ENCODE measurements around the gene C2CD2L. TPM values are rescaled to one million over a fixed set of nuclear protein-coding genes. Genes with fewer than 3 reads are reported as not detected.

The C2CD2L gene
- total and polyA plus RNA-seq, 3 experiments from 2014 or later = 9.9 to 26.5 (median 26.3) TPM

GRCh38 chr11:119118227-119118626 is 11.1 kb downstream of the C2CD2L start:
- Histone ChIP-seq H3K4me3 (ENCODE audit: low read length) (no peak overlapping the region), H3K36me3 (ENCODE audit: insufficient read depth, low read length) (peaks cover 10% of the 10 kb centered on the region), H3K4me1 (ENCODE audit: insufficient read depth, low read length) (peaks cover 50% of the 10 kb centered on the region), H3K27me3 (ENCODE audit: insufficient read depth, low read length, poor library complexity, severe bottlenecking) (no peaks in the 10 kb centered on the region), H3K9me3 (ENCODE audit: low read length) (no peaks in the 10 kb centered on the region), H3K27ac (ENCODE audit: low read depth, low read length) (no peak overlapping the region)
- POLR2A ChIA-PET = interaction anchor here (2.2 kb wide), 1 partner anchor 11 kb away, joined by 9 read pairs; the partner anchor contains the start of gene C2CD2L
- Mint-ChIP-seq H3K4me3 (no peak overlapping the region), H3K27ac (peak overlapping the region in 1 of 8 donors; percentile 24), H3K36me3 (peaks cover 0 to 43% (median 12%) of the 10 kb centered on the region in 3 donors), H3K4me1 (peaks cover 36 to 41% (median 38%) of the 10 kb centered on the region in 3 donors), H3K27me3 (peaks cover 0 to 2% of the 10 kb centered on the region in 2 donors), H3K9me3 (no peaks in the 10 kb centered on the region)
- CTCF ChIA-PET = interaction anchor here (1.0 to 1.2 kb wide), 2 partner anchors 16 to 206 kb away, joined by 3 to 5 read pairs; partner anchors contain the start of gene DPAGT1
- DNase-seq = no peak

DNA sequence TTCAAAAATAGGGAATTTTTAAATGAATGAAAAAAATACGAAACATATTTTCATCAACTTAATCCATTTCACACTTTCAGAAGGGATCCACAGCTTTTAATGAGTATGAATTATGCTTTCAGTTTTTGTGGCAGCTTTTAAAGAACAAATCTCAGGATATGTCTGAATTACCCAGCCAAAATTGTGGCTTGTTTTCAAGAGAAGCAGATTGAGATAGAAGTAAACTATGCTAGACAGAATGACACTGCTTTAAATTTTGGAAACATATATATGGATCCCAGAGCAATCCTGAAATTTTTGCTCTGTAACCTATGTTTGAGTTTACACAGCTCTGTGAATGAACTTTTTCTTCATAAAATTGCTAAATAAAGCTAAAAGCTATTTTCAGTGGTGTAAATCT is 11.8 kb downstream of the C2CD2L start:
- no peak overlapping the region for H3K27ac ChIP-seq (ENCODE audit: low read depth, low read length)
- Mint-ChIP-seq H3K9me3 (no peaks in the 10 kb centered on the region), H3K4me3 (peak overlapping the region in 1 of 7 donors; percentile 16), H3K4me1 (peaks cover 39 to 48% (median 42%) of the 10 kb centered on the region in 3 donors), H3K27me3 (peaks cover 0 to 2% of the 10 kb centered on the region in 2 donors), H3K27ac (peak overlapping the region in 1 of 8 donors; percentile 12), H3K36me3 (peaks cover 0 to 42% (median 11%) of the 10 kb centered on the region in 3 donors)
- no peaks in the 10 kb centered on the region for H3K27me3 ChIP-seq (ENCODE audit: insufficient read depth, low read length, poor library complexity, severe bottlenecking)
- H3K4me3 ChIP-seq (ENCODE audit: low read length) = no peak overlapping the region
- CTCF ChIA-PET = interaction anchor here (1.0 to 3.1 kb wide), 3 partner anchors 7 to 205 kb away, joined by 3 to 8 read pairs (median 5); partner anchors contain the start of gene DPAGT1
- H3K9me3 ChIP-seq (ENCODE audit: low read length) = no peaks in the 10 kb centered on the region
- DNase-seq = no peak
- POLR2A ChIA-PET = interaction anchor here (1.0 to 2.2 kb wide), 2 partner anchors 12 to 51 kb away, joined by 5 to 9 read pairs; partner anchors contain the start of genes C2CD2L and VPS11
- peaks cover 47% of the 10 kb centered on the region for H3K4me1 ChIP-seq (ENCODE audit: insufficient read depth, low read length)
- peaks cover 3% of the 10 kb centered on the region for H3K36me3 ChIP-seq (ENCODE audit: insufficient read depth, low read length)

DNA sequence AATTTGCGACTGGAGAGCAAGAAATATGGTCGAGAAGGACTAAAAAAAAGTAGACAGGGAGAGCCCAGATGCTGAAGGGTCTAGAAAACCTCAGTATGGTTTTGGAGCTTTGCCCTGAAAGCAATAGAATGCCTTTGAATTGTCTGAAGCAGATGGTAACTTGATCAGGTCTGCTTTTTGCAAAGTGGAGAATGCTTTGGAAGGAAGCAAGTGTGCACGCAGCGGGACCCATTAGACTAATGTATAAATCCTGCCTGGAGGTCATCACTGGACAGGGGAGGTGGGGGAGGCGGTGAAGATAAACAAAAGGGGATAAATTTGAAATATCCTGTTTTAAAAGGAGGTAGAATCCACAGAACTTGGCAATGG is 13.5 kb downstream of the C2CD2L start:
- CTCF ChIA-PET = interaction anchor here (1.3 to 3.1 kb wide), 4 partner anchors 9 to 202 kb away, joined by 3 to 9 read pairs (median 7); partner anchors contain the start of genes C2CD2L and VPS11
- H3K9me3 Mint-ChIP-seq = no peaks in the 10 kb centered on the region

GRCh38 chr11:119121008-119121810 is 14.1 kb downstream of the C2CD2L start, which contains the start of gene HINFP:
Gene HINFP, plus strand, starts transcription at chr11:119121580. Its CDS starts 5,365 bp downstream, at chr11:119126945.
- Histone ChIP-seq H3K27me3 (ENCODE audit: insufficient read depth, low read length, poor library complexity, severe bottlenecking) (no peaks in the 10 kb centered on the region), H3K4me3 (ENCODE audit: low read length) (peak within 1 kb of the TSS; percentile 91), H3K36me3 (ENCODE audit: insufficient read depth, low read length) (peaks cover 7% of the 10 kb centered on the region), H3K9me3 (ENCODE audit: low read length) (no peaks in the 10 kb centered on the region), H3K4me1 (ENCODE audit: insufficient read depth, low read length) (peaks cover 27% of the 10 kb centered on the region), H3K27ac (ENCODE audit: low read depth, low read length) (peak within 1 kb of the TSS; percentile 78)
- H3K27ac Mint-ChIP-seq = peak within 1 kb of the TSS; percentile 72 to 97 (median 96)
- H3K27me3 Mint-ChIP-seq = peaks cover 0 to 2% of the 10 kb centered on the region in 2 donors
- ChIA-PET CTCF (interaction anchor here (0.8 to 3.1 kb wide), 7 partner anchors 9 to 201 kb away, joined by 3 to 9 read pairs (median 6); partner anchors contain the start of genes C2CD2L and VPS11), POLR2A (interaction anchor here (1.0 to 2.4 kb wide), 8 partner anchors 12 to 103 kb away, joined by 3 to 21 read pairs (median 6); partner anchors contain the start of genes C2CD2L, DPAGT1, HMBS and RPS25)
- H3K4me3 Mint-ChIP-seq = peak within 1 kb of the TSS; percentile 85 to 95 (median 94)
- peaks cover 0 to 42% (median 2%) of the 10 kb centered on the region in 3 donors for H3K36me3 Mint-ChIP-seq
- H3K9me3 Mint-ChIP-seq = no peaks in the 10 kb centered on the region
- peak; percentile 98 to 100 (median 100) for DNase-seq
- peaks cover 30 to 42% (median 40%) of the 10 kb centered on the region in 3 donors for H3K4me1 Mint-ChIP-seq

More for the DNA sequence above, 13.5 kb downstream of the C2CD2L start:
- H3K36me3 Mint-ChIP-seq = peaks cover 0 to 44% (median 4%) of the 10 kb centered on the region in 3 donors
- H3K4me3 Mint-ChIP-seq = peak overlapping the region; percentile 85 to 95 (median 94)
- DNase-seq = no peak
- Histone ChIP-seq H3K4me3 (ENCODE audit: low read length) (peak overlapping the region; percentile 67), H3K27ac (ENCODE audit: low read depth, low read length) (peak overlapping the region; percentile 70), H3K36me3 (ENCODE audit: insufficient read depth, low read length) (peaks cover 7% of the 10 kb centered on the region), H3K4me1 (ENCODE audit: insufficient read depth, low read length) (peaks cover 32% of the 10 kb centered on the region), H3K9me3 (ENCODE audit: low read length) (no peaks in the 10 kb centered on the region), H3K27me3 (ENCODE audit: insufficient read depth, low read length, poor library complexity, severe bottlenecking) (no peaks in the 10 kb centered on the region)
- H3K27me3 Mint-ChIP-seq = peaks cover 0 to 2% of the 10 kb centered on the region in 2 donors
- H3K27ac Mint-ChIP-seq = peak overlapping the region; percentile 72 to 97 (median 96)
- H3K4me1 Mint-ChIP-seq = peaks cover 35 to 46% (median 43%) of the 10 kb centered on the region in 3 donors
- POLR2A ChIA-PET = interaction anchor here (0.6 to 1.9 kb wide), 3 partner anchors 13 to 22 kb away, joined by 4 to 21 read pairs (median 5); partner anchors contain the start of genes C2CD2L and DPAGT1

DNA sequence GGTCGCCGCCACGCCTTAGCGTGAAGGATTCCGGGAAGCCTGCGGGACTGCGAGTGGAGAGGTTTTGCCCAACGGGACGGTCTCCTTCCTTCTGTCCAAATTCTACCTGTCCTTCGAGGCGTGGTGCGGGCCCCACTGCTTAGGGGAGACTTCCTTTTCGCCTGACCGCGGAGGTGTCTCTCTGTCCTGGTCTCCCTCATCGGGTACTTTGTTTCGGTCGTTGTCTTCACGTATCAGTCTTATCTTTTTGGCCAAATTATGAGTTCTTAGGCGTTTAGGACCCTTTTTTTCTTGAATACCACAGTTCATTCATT is 14.6 kb downstream of the C2CD2L start:
- peak overlapping the region; percentile 85 to 95 (median 94) for H3K4me3 Mint-ChIP-seq
- Histone ChIP-seq H3K4me3 (ENCODE audit: low read length) (peak overlapping the region; percentile 91), H3K4me1 (ENCODE audit: insufficient read depth, low read length) (peaks cover 24% of the 10 kb centered on the region), H3K36me3 (ENCODE audit: insufficient read depth, low read length) (peaks cover 7% of the 10 kb centered on the region), H3K27me3 (ENCODE audit: insufficient read depth, low read length, poor library complexity, severe bottlenecking) (no peaks in the 10 kb centered on the region), H3K9me3 (ENCODE audit: low read length) (no peaks in the 10 kb centered on the region), H3K27ac (ENCODE audit: low read depth, low read length) (peak overlapping the region; percentile 78)
- H3K9me3 Mint-ChIP-seq = no peaks in the 10 kb centered on the region
- CTCF ChIA-PET = interaction anchor here (0.8 to 3.1 kb wide), 6 partner anchors 10 to 54 kb away, joined by 3 to 9 read pairs (median 6); partner anchors contain the start of genes C2CD2L and VPS11
- H3K36me3 Mint-ChIP-seq = peaks cover 0 to 40% (median 2%) of the 10 kb centered on the region in 3 donors
- peaks cover 31 to 45% (median 44%) of the 10 kb centered on the region in 3 donors for H3K4me1 Mint-ChIP-seq
- H3K27ac Mint-ChIP-seq = peak overlapping the region; percentile 72 to 97 (median 95)
- POLR2A ChIA-PET = interaction anchor here (1.0 to 2.4 kb wide), 8 partner anchors 12 to 103 kb away, joined by 3 to 21 read pairs (median 6); partner anchors contain the start of genes C2CD2L, DPAGT1, HMBS and RPS25
- H3K27me3 Mint-ChIP-seq = peaks cover 0 to 2% of the 10 kb centered on the region in 2 donors
- no peak for DNase-seq

- peaks cover 3 to 62% (median 4%) of the 10 kb centered on the region in 3 donors for H3K36me3 Mint-ChIP-seq
- H3K4me1 Mint-ChIP-seq = peaks cover 26 to 52% (median 52%) of the 10 kb centered on the region in 3 donors
- H3K4me3 Mint-ChIP-seq = no peak overlapping the region
- ChIA-PET POLR2A (interaction anchor here (0.7 kb wide), 1 partner anchor 108 kb away, joined by 4 read pairs; the partner anchor contains the start of gene RPS25), CTCF (no interaction called here)
- Histone ChIP-seq H3K27ac (ENCODE audit: low read depth, low read length) (no peak overlapping the region), H3K27me3 (ENCODE audit: insufficient read depth, low read length, poor library complexity, severe bottlenecking) (no peaks in the 10 kb centered on the region), H3K4me3 (ENCODE audit: low read length) (no peak overlapping the region), H3K9me3 (ENCODE audit: low read length) (no peaks in the 10 kb centered on the region), H3K36me3 (ENCODE audit: insufficient read depth, low read length) (peaks cover 12% of the 10 kb centered on the region), H3K4me1 (ENCODE audit: insufficient read depth, low read length) (peaks cover 19% of the 10 kb centered on the region)
- DNase-seq = no peak
- no peak overlapping the region for H3K27ac Mint-ChIP-seq
- H3K9me3 Mint-ChIP-seq = no peaks in the 10 kb centered on the region
- H3K27me3 Mint-ChIP-seq = peaks cover 0 to 2% of the 10 kb centered on the region in 2 donors
Observed at GRCh38 chr11:119125821-119126220, 18.7 kb downstream of the C2CD2L start.

DNA sequence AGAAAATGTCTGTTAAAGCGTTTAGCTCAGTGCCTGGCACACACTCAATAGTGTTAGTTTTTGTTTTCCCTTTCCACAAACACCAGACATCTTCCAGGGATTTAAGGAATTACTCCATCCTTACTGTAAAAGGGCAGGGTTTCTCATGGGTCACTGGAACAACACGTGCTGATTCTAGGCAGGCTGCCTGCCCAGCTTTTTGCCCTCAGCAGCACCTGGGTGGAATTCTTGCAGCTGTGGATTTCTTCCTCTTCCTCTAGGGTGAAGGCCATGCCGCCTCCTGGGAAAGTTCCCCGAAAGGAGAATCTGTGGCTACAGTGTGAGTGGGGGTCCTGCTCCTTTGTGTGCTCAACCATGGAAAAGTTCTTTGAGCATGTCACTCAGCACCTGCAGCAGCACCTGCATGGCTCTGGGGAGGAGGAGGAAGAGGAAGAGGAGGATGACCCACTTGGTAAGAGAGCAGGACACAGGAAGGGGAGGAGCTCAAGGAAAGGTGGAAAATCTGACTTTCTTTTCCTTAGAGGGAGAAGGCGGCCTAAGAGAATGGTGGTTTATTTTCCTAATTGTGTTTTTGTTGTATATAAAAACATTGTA is 19.6 kb downstream of the C2CD2L start:
- peaks cover 18% of the 10 kb centered on the region for H3K4me1 ChIP-seq (ENCODE audit: insufficient read depth, low read length)
- H3K27ac ChIP-seq (ENCODE audit: low read depth, low read length) = no peak overlapping the region
- ChIA-PET CTCF (interaction anchor here (1.0 kb wide), 1 partner anchor 11 kb away, joined by 3 read pairs; no protein-coding TSS in a partner anchor), POLR2A (no interaction called here)
- DNase-seq = no peak
- Mint-ChIP-seq H3K4me3 (peak overlapping the region in 2 of 7 donors; percentile 42 to 84), H3K4me1 (peaks cover 19 to 48% (median 45%) of the 10 kb centered on the region in 3 donors), H3K27me3 (peaks cover 0 to 2% of the 10 kb centered on the region in 2 donors), H3K36me3 (peaks cover 4 to 69% (median 10%) of the 10 kb centered on the region in 3 donors), H3K27ac (peak overlapping the region in 5 of 8 donors; percentile 8 to 86 (median 22)), H3K9me3 (no peaks in the 10 kb centered on the region)
- H3K27me3 ChIP-seq (ENCODE audit: insufficient read depth, low read length, poor library complexity, severe bottlenecking) = no peaks in the 10 kb centered on the region
- H3K9me3 ChIP-seq (ENCODE audit: low read length) = no peaks in the 10 kb centered on the region
- no peak overlapping the region for H3K4me3 ChIP-seq (ENCODE audit: low read length)
- H3K36me3 ChIP-seq (ENCODE audit: insufficient read depth, low read length) = peaks cover 21% of the 10 kb centered on the region

Data from CD8-positive, alpha-beta memory T cell (primary cell).